ENCODE measurements around the gene ZBBX. TPM values are rescaled to one million over a fixed set of nuclear protein-coding genes. Genes with fewer than 3 reads are reported as not detected.

ZBBX gene
- total and polyA plus RNA-seq, 2 experiments from 2014 or later = not detected

GRCh38 chr3:167306319-167306718 lies 73.8 kb downstream of the ZBBX start:
- H3K4me2 ChIP-seq (ENCODE audit: unreplicated experiment) = no peak overlapping the region

GRCh38 chr3:167305340-167305890 lies 74.7 kb downstream of the ZBBX start:
- Histone ChIP-seq H3K27ac (no peak overlapping the region), H3F3A (ENCODE audit: insufficient read depth) (no peaks in the 10 kb centered on the region), H3K9ac (no peak overlapping the region), H3K9me3 (ENCODE audit: low read depth) (no peaks in the 10 kb centered on the region), H3K9me2 (ENCODE audit: insufficient read depth) (no peaks in the 10 kb centered on the region), H3K4me3 (no peak overlapping the region), H2AFZ (no peak overlapping the region), H3K4me1 (ENCODE audit: insufficient read depth) (no peaks in the 10 kb centered on the region), H4K20me1 (ENCODE audit: insufficient read depth) (no peaks in the 10 kb centered on the region), H3K79me2 (ENCODE audit: insufficient read depth) (no peaks in the 10 kb centered on the region), H3K36me3 (ENCODE audit: low read depth) (no peaks in the 10 kb centered on the region), H3K27me3 (replicated peaks; ENCODE audit: insufficient read depth) (no peaks in the 10 kb centered on the region), H3K4me2 (ENCODE audit: unreplicated experiment) (no peak overlapping the region)
- 0% methylated on average over 1 of the region's 1 CpG for WGBS, 2 experiments (ENCODE audit: low coverage in 1 of 2, low lambda C conversion rate in 2 of 2, missing lambda C conversion rate in 2 of 2)
- no peak for TF ChIP-seq EZH2 (IDR thresholded peaks at IDR 0.05; ENCODE audit: insufficient read depth, poor library complexity, severe bottlenecking)
- no peak for DNase-seq
- in situ Hi-C loops (cut with MboI) = no loop called here

More at GRCh38 chr3:167306319-167306718, 73.8 kb downstream of the ZBBX start:
- Histone ChIP-seq H4K20me1 (ENCODE audit: insufficient read depth) (no peaks in the 10 kb centered on the region), H3F3A (ENCODE audit: insufficient read depth) (no peaks in the 10 kb centered on the region), H2AFZ (no peak overlapping the region), H3K9ac (no peak overlapping the region), H3K4me1 (ENCODE audit: insufficient read depth) (no peaks in the 10 kb centered on the region), H3K79me2 (ENCODE audit: insufficient read depth) (no peaks in the 10 kb centered on the region), H3K36me3 (ENCODE audit: low read depth) (no peaks in the 10 kb centered on the region), H3K27me3 (replicated peaks; ENCODE audit: insufficient read depth) (no peaks in the 10 kb centered on the region), H3K27ac (no peak overlapping the region), H3K4me3 (no peak overlapping the region), H3K9me3 (ENCODE audit: low read depth) (no peaks in the 10 kb centered on the region), H3K9me2 (ENCODE audit: insufficient read depth) (no peaks in the 10 kb centered on the region)
- no peak for TF ChIP-seq EZH2phosphoT487 (IDR thresholded peaks at IDR 0.05; ENCODE audit: insufficient read depth, low read depth)
- no peak for TF ChIP-seq EZH2 (IDR thresholded peaks at IDR 0.05; ENCODE audit: insufficient read depth, poor library complexity, severe bottlenecking)
- 8 to 25% methylated on average over 1 of the region's 1 CpG for WGBS, 2 experiments (ENCODE audit: low coverage in 1 of 2, low lambda C conversion rate in 2 of 2, missing lambda C conversion rate in 2 of 2)
- DNase-seq = no peak
- in situ Hi-C loops (cut with MboI) = no loop called here

GRCh38 chr3:167304077-167304476 lies 76.0 kb downstream of the ZBBX start:
- TF ChIP-seq EZH2 (IDR thresholded peaks at IDR 0.05; ENCODE audit: insufficient read depth, poor library complexity, severe bottlenecking) (no peak), EZH2phosphoT487 (IDR thresholded peaks at IDR 0.05; ENCODE audit: insufficient read depth, low read depth) (no peak)
- H3K9ac ChIP-seq = no peak overlapping the region
- no peak for DNase-seq
- H3K9me2 ChIP-seq (ENCODE audit: insufficient read depth) = no peaks in the 10 kb centered on the region
- H3K4me1 ChIP-seq (ENCODE audit: insufficient read depth) = no peaks in the 10 kb centered on the region
- in situ Hi-C loops (cut with MboI) = no loop called here
- H3K27ac ChIP-seq = no peak overlapping the region
- no peaks in the 10 kb centered on the region for H3K36me3 ChIP-seq (ENCODE audit: low read depth)
- no peak overlapping the region for H3K4me3 ChIP-seq
- H3K27me3 ChIP-seq (replicated peaks; ENCODE audit: insufficient read depth) = no peaks in the 10 kb centered on the region
- H3F3A ChIP-seq (ENCODE audit: insufficient read depth) = no peaks in the 10 kb centered on the region
- H3K9me3 ChIP-seq (ENCODE audit: low read depth) = no peaks in the 10 kb centered on the region
- H2AFZ ChIP-seq = no peak overlapping the region
- H3K79me2 ChIP-seq (ENCODE audit: insufficient read depth) = no peaks in the 10 kb centered on the region
- 17 to 30% methylated on average over 3 of the region's 3 CpGs for WGBS, 2 experiments (ENCODE audit: low coverage in 1 of 2, low lambda C conversion rate in 2 of 2, missing lambda C conversion rate in 2 of 2)
- H3K4me2 ChIP-seq (ENCODE audit: unreplicated experiment) = no peak overlapping the region
- H4K20me1 ChIP-seq (ENCODE audit: insufficient read depth) = no peaks in the 10 kb centered on the region

GRCh38 chr3:167302678-167303077 lies 77.4 kb downstream of the ZBBX start:
- no peak overlapping the region for H3K27ac ChIP-seq
- no peaks in the 10 kb centered on the region for H4K20me1 ChIP-seq (ENCODE audit: insufficient read depth)
- in situ Hi-C loops (cut with MboI) = no loop called here
- H3K9me3 ChIP-seq (ENCODE audit: low read depth) = no peaks in the 10 kb centered on the region
- 8% methylated on average over 2 of the region's 2 CpGs for WGBS, 2 experiments (ENCODE audit: low coverage in 1 of 2, low lambda C conversion rate in 2 of 2, missing lambda C conversion rate in 2 of 2)
- no peak for DNase-seq
- no peaks in the 10 kb centered on the region for H3F3A ChIP-seq (ENCODE audit: insufficient read depth)
- no peaks in the 10 kb centered on the region for H3K27me3 ChIP-seq (replicated peaks; ENCODE audit: insufficient read depth)
- no peak overlapping the region for H3K4me2 ChIP-seq (ENCODE audit: unreplicated experiment)
- H3K9ac ChIP-seq = no peak overlapping the region
- no peaks in the 10 kb centered on the region for H3K4me1 ChIP-seq (ENCODE audit: insufficient read depth)
- H3K4me3 ChIP-seq = no peak overlapping the region
- no peaks in the 10 kb centered on the region for H3K36me3 ChIP-seq (ENCODE audit: low read depth)
- H2AFZ ChIP-seq = no peak overlapping the region
- no peaks in the 10 kb centered on the region for H3K79me2 ChIP-seq (ENCODE audit: insufficient read depth)
- TF ChIP-seq EZH2 (IDR thresholded peaks at IDR 0.05; ENCODE audit: insufficient read depth, poor library complexity, severe bottlenecking) = no peak
- TF ChIP-seq EZH2phosphoT487 (IDR thresholded peaks at IDR 0.05; ENCODE audit: insufficient read depth, low read depth) = no peak
- no peaks in the 10 kb centered on the region for H3K9me2 ChIP-seq (ENCODE audit: insufficient read depth)

GRCh38 chr3:167300207-167300606 lies 79.9 kb downstream of the ZBBX start:
- Histone ChIP-seq H3K27me3 (replicated peaks; ENCODE audit: insufficient read depth) (no peaks in the 10 kb centered on the region), H3K4me1 (ENCODE audit: insufficient read depth) (no peaks in the 10 kb centered on the region), H3K4me3 (no peak overlapping the region), H3K9me3 (ENCODE audit: low read depth) (no peaks in the 10 kb centered on the region), H3K27ac (no peak overlapping the region), H3F3A (ENCODE audit: insufficient read depth) (no peaks in the 10 kb centered on the region), H3K36me3 (ENCODE audit: low read depth) (no peaks in the 10 kb centered on the region), H3K9ac (no peak overlapping the region), H4K20me1 (ENCODE audit: insufficient read depth) (no peaks in the 10 kb centered on the region), H2AFZ (no peak overlapping the region), H3K4me2 (ENCODE audit: unreplicated experiment) (no peak overlapping the region), H3K79me2 (ENCODE audit: insufficient read depth) (no peaks in the 10 kb centered on the region), H3K9me2 (ENCODE audit: insufficient read depth) (no peaks in the 10 kb centered on the region)
- DNase-seq = no peak
- in situ Hi-C loops (cut with MboI) = no loop called here
- TF ChIP-seq EZH2 (IDR thresholded peaks at IDR 0.05; ENCODE audit: insufficient read depth, poor library complexity, severe bottlenecking) (no peak), EZH2phosphoT487 (IDR thresholded peaks at IDR 0.05; ENCODE audit: insufficient read depth, low read depth) (no peak)

Measured in GM23248 (cell line).